Measurements from ENCODE around the gene FOXO3. TPM values are rescaled to one million over a fixed set of nuclear protein-coding genes. Genes with fewer than 3 reads are reported as not detected.

FOXO3 gene
- total RNA-seq, 4 donors from 2014 or later, result 111 to 293 (median 183) TPM

DNA sequence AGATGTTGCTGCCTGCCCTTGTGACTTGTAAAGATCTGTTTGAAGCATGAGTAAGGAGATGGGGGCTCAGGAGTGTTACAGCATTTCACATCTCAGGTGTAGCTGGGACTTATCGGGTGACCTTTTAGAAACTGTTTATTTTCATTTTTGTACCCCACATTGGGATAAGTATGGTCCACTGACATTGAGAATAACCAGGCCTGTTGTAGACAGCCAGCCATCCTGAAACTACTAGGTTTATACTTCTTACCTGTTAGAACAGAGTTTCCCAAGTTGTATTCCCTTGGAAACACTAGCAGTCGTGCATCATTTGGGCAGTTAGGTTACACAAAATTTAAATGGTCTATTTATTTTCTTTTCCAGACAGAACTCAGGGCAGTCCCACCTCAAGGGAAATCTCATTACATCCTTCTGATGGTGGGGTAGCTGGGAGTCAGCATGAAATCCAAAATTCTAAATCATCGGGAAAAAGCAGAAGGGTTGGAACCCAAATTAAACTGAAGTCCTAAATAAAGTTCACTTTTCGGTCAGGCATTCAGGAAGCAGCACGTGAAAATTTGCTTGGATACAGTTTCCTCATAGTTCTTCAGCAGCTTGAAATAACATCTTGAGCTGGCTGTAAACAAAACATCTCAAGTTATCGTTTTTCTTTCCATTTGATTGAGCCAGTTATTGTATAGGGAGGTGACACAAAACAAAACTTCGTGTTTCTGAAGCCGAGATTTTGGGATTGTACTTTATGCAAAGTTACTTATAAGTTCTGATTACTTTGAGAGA, 30.5 kb downstream of the FOXO3 start:
- Histone ChIP-seq H3K36me3 (no peaks in the 10 kb centered on the region), H3K9me3 (no peaks in the 10 kb centered on the region), H3K4me1 (peaks cover 96 to 100% of the 10 kb centered on the region in 2 donors), H3K27ac (peak overlapping the region; percentile 86 to 96 (median 90)), H3K4me3 (peak overlapping the region in 3 of 4 donors; percentile 29 to 40 (median 39)), H3K27me3 (no peaks in the 10 kb centered on the region)
- ATAC-seq, result no peak
- TF ChIP-seq POLR2A (IDR thresholded peaks at IDR 0.05) (no peak), CTCF (IDR thresholded peaks at IDR 0.05 in 4 of 5, conservative IDR thresholded peaks at IDR 0.05 in 1 of 5) (no peak)
- intact Hi-C loops (cut with DNase I; ENCODE audit: low total_unique reads), result no loop called here
- in situ Hi-C loops (cut with MboI; ENCODE audit: low sequenced_read_pairs in 4 of 4), result loop anchor here in 1 of 4 donors (5.0 kb wide), 1 partner anchor 71 kb away; no protein-coding TSS in a partner anchor
- no peak for DNase-seq

- Histone ChIP-seq H3K27ac (peak overlapping the region; percentile 86 to 96 (median 90)), H3K4me3 (peak overlapping the region in 3 of 4 donors; percentile 29 to 40 (median 39)), H3K4me1 (peaks cover 97 to 100% of the 10 kb centered on the region in 2 donors), H3K9me3 (no peaks in the 10 kb centered on the region), H3K36me3 (no peaks in the 10 kb centered on the region), H3K27me3 (no peaks in the 10 kb centered on the region)
- peak; percentile 71 to 78 for ATAC-seq
- in situ Hi-C loops (cut with MboI; ENCODE audit: low sequenced_read_pairs in 4 of 4), result loop anchor here in 1 of 4 donors (5.0 kb wide), 1 partner anchor 70 kb away; no protein-coding TSS in a partner anchor
- intact Hi-C loops (cut with DNase I; ENCODE audit: low total_unique reads), result loop anchor here (2.0 kb wide), 2 partner anchors 34 to 62 kb away; no protein-coding TSS in a partner anchor
- TF ChIP-seq POLR2A (IDR thresholded peaks at IDR 0.05), result peak in 1 of 2 donors; percentile 65
- TF ChIP-seq CTCF (IDR thresholded peaks at IDR 0.05 in 4 of 5, conservative IDR thresholded peaks at IDR 0.05 in 1 of 5), result no peak
- peak; percentile 91 to 93 for DNase-seq
Observed at GRCh38 chr6:108592371-108593337, 31.9 kb downstream of the FOXO3 start.

DNA sequence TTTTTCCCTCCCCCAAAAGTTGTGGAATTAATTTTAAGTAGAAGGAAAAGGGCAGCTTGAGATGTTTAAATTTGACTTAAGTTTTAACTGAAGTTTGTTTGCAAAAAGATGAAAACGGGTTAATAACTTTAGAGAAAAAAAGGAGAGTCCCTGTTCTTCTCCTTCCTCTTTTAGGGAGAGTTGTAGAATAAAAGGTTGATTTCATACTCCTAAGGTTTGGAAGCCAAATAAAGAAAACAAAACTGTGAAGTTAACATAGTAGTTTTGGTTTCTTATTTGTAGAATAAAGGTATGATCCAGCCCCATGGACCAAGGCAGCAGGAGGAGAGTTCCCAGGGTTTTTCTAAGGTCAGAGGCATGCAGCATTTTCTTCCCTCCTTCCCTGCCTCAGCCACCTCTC, 33.4 kb downstream of the FOXO3 start:
- H3K27ac ChIP-seq, result peak overlapping the region; percentile 86 to 96 (median 90)
- in situ Hi-C loops (cut with MboI; ENCODE audit: low sequenced_read_pairs in 4 of 4) (loop anchor here in 1 of 4 donors (5.0 kb wide), 1 partner anchor 68 kb away; no protein-coding TSS in a partner anchor), intact Hi-C loops (cut with DNase I; ENCODE audit: low total_unique reads) (no loop called here)
- no peak for TF ChIP-seq CTCF (IDR thresholded peaks at IDR 0.05 in 4 of 5, conservative IDR thresholded peaks at IDR 0.05 in 1 of 5)
- no peak for TF ChIP-seq POLR2A (IDR thresholded peaks at IDR 0.05)
- peak overlapping the region in 1 of 4 donors; percentile 4 for H3K4me3 ChIP-seq
- no peak for ATAC-seq
- no peaks in the 10 kb centered on the region for H3K27me3 ChIP-seq
- DNase-seq, result no peak
- peaks cover 97 to 100% of the 10 kb centered on the region in 2 donors for H3K4me1 ChIP-seq
- no peaks in the 10 kb centered on the region for H3K9me3 ChIP-seq
- H3K36me3 ChIP-seq, result no peaks in the 10 kb centered on the region

DNA sequence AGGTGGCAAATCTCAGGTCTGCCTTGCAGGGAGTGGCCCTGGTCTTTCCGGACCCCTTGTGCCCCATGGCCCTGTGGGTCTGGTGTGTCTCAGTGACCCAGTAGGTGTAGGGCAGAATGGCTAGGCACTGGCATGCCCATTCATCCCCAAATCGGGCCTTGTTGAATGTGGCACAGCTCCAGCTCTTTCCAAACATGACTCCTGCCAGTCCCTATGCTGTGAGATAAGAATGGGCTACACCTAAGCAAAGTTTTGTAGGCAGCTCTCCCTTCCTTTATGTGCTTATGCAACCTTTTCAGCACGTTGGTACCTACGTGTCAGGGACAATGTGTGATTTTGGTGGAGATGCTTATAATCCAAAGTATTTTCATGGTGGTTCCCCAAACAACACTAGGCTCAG, 33.9 kb downstream of the FOXO3 start:
- Histone ChIP-seq H3K27me3 (no peaks in the 10 kb centered on the region), H3K27ac (peak overlapping the region; percentile 86 to 96 (median 90)), H3K4me1 (peaks cover 98 to 100% of the 10 kb centered on the region in 2 donors), H3K9me3 (no peaks in the 10 kb centered on the region), H3K36me3 (no peaks in the 10 kb centered on the region), H3K4me3 (peak overlapping the region in 1 of 4 donors; percentile 4)
- DNase-seq (no peak), ATAC-seq (no peak)
- TF ChIP-seq CTCF (IDR thresholded peaks at IDR 0.05 in 4 of 5, conservative IDR thresholded peaks at IDR 0.05 in 1 of 5) (no peak), POLR2A (IDR thresholded peaks at IDR 0.05) (no peak)
- intact Hi-C loops (cut with DNase I; ENCODE audit: low total_unique reads) (no loop called here), in situ Hi-C loops (cut with MboI; ENCODE audit: low sequenced_read_pairs in 4 of 4) (loop anchor here in 1 of 4 donors (5.0 kb wide), 1 partner anchor 68 kb away; no protein-coding TSS in a partner anchor)

Measured in gastrocnemius medialis (tissue), 4 donors.